ENCODE measurements around the gene SLC25A46.

DNA sequence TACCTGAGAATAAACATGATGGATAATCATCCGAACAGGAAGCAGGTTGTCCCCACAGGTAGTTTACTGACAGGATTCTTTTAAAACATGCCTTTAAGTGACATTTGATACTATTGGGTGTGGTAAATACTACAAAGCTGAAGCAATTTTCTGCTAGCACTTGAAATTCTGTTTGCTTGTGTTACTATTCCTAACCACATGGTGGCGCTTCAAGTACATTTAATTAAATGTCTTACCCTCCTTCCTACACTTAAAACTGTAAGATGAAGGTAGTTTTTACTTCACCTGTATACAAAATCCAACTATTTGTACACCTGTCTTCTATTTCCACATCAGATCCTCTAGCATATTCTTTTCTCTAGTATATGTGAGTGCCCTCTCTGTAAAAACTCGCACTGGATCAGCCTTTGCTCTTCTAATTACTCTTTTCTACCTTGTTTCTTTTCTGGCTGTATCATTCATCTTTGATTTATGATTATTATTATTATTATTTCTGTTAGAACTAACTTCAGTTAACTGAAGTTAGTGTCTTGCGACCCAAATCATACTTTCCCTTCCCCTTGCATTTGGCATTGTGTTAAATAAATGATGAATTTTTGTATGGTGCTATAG is 18.4 kb downstream of the SLC25A46 start:
- TF ChIP-seq POLR2AphosphoS5 (IDR thresholded peaks at IDR 0.05) (no peak), POLR2A (IDR thresholded peaks at IDR 0.05; ENCODE audit: low read depth) (no peak)

Data from esophagus muscularis mucosa (tissue), 2 donors.